Transverse colon (tissue), 4 donors: ENCODE results near the gene PACSIN1. TPM values are rescaled to one million over a fixed set of nuclear protein-coding genes. Genes with fewer than 3 reads are reported as not detected.

Experiments
- DNase-seq: peaks from one replicate; pipeline ENCODE4 v3.0.0-alpha.2; 2019
- H3K27ac ChIP-seq, 4 donors: fragments of 200-600 bp; sonication (generic); 2 replicates each; pipeline ENCODE4 v1.5.1; 2016 to 2018; ENCODE audit warnings: inconsistent platforms in 4 of 4
- H3K27me3 ChIP-seq: fragments of 200-600 bp; sonication (generic); 2 replicates; pipeline ENCODE4 v1.5.1; 2017; ENCODE audit warnings: inconsistent platforms
- H3K36me3 ChIP-seq, 4 donors: fragments of 200-600 bp; sonication (generic); 2 replicates each; pipeline ENCODE4 v1.5.1; 2017 to 2019; ENCODE audit warnings: inconsistent platforms in 4 of 4
- H3K4me1 ChIP-seq, 4 donors: fragments of 200-600 bp; sonication (generic); 2 replicates each; pipeline ENCODE4 v1.5.1; 2017 to 2020; ENCODE audit warnings: inconsistent platforms in 4 of 4
- H3K4me3 ChIP-seq, 4 donors: fragments of 200-600 bp; sonication (generic); 1 replicate in 1 of 4; 2 replicates in 3 of 4; pipeline versions ENCODE4 v1.5.1 to v1.6.1; 2017 to 2019; ENCODE audit warnings: inconsistent platforms in 4 of 4
- H3K9me3 ChIP-seq, 2 donors: fragments of 200-600 bp; sonication (generic); 2 replicates each; pipeline ENCODE4 v1.5.1; 2017 to 2019; ENCODE audit warnings: inconsistent platforms in 2 of 2
- CTCF ChIP-seq, 5 experiments: fragments of 200-600 bp in 3 of 5; fragments of 450-650 bp in 2 of 5; sonication (generic) in 3 of 5; IDR thresholded peaks; 1 replicate in 2 of 5; 2 replicates in 3 of 5; pipeline ENCODE4 v1.5.1; 2016 to 2017; ENCODE audit warnings: antibody characterized with exemption in 5 of 5, inconsistent platforms in 3 of 5, mild to moderate bottlenecking in 2 of 5, moderate library complexity in 1 of 5
- EP300 ChIP-seq: sonication (generic); formaldehyde crosslinking; IDR thresholded peaks from one replicate; pipeline ENCODE4 v1.6.1; 2017; ENCODE audit warnings: antibody characterized with exemption, low read depth
- POLR2A ChIP-seq: fragments of 450-650 bp; IDR thresholded peaks from one replicate; pipeline ENCODE4 v1.6.1; 2016; ENCODE audit warnings: antibody characterized with exemption, mild to moderate bottlenecking, moderate library complexity
- POLR2AphosphoS5 ChIP-seq, 3 donors: sonication (generic); formaldehyde crosslinking; IDR thresholded peaks; one replicate each; pipeline ENCODE4 v1.6.1; 2016; ENCODE audit warnings: antibody characterized with exemption in 3 of 3
- WGBS, 2 donors: methylation state at CpG; one replicate each; pipeline ENCODE4 v1.1.5; 2018; ENCODE audit warnings: low coverage in 1 of 2; 5-methylcytosine and 5-hydroxymethylcytosine counted together
- in situ Hi-C, 4 donors: fragments of 200-750 bp; cut with MboI; loops; one replicate each; pipeline versions ENCODE4 v1.15.0 to v1.15.1; 2017; ENCODE audit warnings: low sequenced_read_pairs in 3 of 4, low pct_ligation_motif_present in 1 of 4, low pct_unique_long_range_greater_than_20kb in 1 of 4
- intact Hi-C: fragments of 100-400 bp; cut with DNase I; formaldehyde crosslinking; loops from one replicate; pipeline ENCODE4 v1.15.1; 2023; ENCODE audit warnings: low total_unique reads
- total RNA-seq, 4 donors: library from RNA; depleted of rRNA; stranded (reverse); fragments of >200 nt; gene quantifications; one replicate each; pipeline ENCODE4 v1.1.0, GENCODE V29; 2016

Gene PACSIN1
- total RNA-seq, 4 donors from 2014 or later = 0.27 to 1.9 TPM; not detected in 2

DNA sequence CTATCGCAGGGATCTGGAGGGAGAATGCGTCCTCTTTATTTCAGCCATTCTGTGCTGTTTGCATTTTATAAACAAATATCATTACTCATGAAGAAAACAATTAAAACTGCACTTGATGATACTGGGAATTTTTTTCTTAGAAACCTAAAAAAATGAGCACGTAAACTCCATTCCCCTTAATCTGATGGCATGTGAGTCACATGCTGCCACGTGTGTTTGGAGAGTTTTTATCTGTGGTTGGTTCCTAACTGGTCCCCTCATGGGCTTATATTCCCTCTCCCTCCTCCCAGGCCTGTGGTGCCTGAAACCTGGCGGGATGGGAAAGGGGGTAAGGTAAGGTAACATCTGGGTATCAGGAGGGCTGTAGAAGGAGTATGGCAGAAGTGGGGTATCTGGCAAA, 6.5 kb downstream of the PACSIN1 start:
- TF ChIP-seq CTCF (IDR thresholded peaks at IDR 0.05) (no peak), POLR2A (no peak), POLR2AphosphoS5 (IDR thresholded peaks at IDR 0.05) (no peak), EP300 (no peak)
- Histone ChIP-seq H3K27me3 (no peaks in the 10 kb centered on the region), H3K4me3 (no peak overlapping the region), H3K27ac (no peak overlapping the region), H3K9me3 (no peaks in the 10 kb centered on the region), H3K4me1 (no peaks in the 10 kb centered on the region), H3K36me3 (no peaks in the 10 kb centered on the region)
- intact Hi-C loops = no loop called here
- no peak for DNase-seq
- 87 to 100% methylated on average over 3 to 5 of the region's 5 CpGs for WGBS, 2 donors
- in situ Hi-C loops = loop anchor here in 3 of 4 donors (25.0 kb wide), 1 partner anchor 140 kb away; no protein-coding TSS in a partner anchor

GRCh38 chr6:34473967-34474366, 8.1 kb downstream of the PACSIN1 start:
- Histone ChIP-seq H3K9me3 (no peaks in the 10 kb centered on the region), H3K4me3 (no peak overlapping the region), H3K27me3 (no peaks in the 10 kb centered on the region), H3K4me1 (no peaks in the 10 kb centered on the region), H3K27ac (no peak overlapping the region), H3K36me3 (no peaks in the 10 kb centered on the region)
- no peak for DNase-seq
- TF ChIP-seq POLR2AphosphoS5 (IDR thresholded peaks at IDR 0.05) = no peak
- TF ChIP-seq EP300 = no peak
- no peak for TF ChIP-seq POLR2A
- TF ChIP-seq CTCF (IDR thresholded peaks at IDR 0.05) = no peak
- in situ Hi-C loops = loop anchor here in 3 of 4 donors (25.0 kb wide), 1 partner anchor 138 kb away; no protein-coding TSS in a partner anchor
- 71 to 86% methylated on average over 1 of the region's 1 CpG for WGBS, 2 donors
- intact Hi-C loops = no loop called here

DNA sequence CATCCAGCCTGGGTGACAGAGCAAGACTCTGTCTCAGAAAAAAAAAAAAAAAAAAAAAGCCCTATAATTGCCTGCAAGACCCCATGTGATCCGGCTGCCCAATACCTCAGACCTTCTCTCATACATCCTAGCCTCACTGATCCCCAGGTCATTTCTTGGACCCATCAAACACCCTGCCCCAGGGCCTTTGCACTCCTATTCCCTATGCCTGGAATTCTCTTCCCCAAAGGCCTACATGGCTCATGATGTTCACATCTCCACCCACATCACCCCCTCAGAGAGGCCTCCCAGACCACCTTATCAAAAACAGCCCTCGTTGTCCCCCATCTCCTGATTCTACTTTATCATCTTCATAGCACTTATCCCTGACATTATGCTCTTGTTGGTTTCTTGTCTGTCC, 8.9 kb downstream of the PACSIN1 start:
- TF ChIP-seq CTCF (IDR thresholded peaks at IDR 0.05) (no peak), EP300 (no peak), POLR2AphosphoS5 (IDR thresholded peaks at IDR 0.05) (no peak), POLR2A (no peak)
- Histone ChIP-seq H3K9me3 (no peaks in the 10 kb centered on the region), H3K27me3 (no peaks in the 10 kb centered on the region), H3K36me3 (no peaks in the 10 kb centered on the region), H3K4me1 (no peaks in the 10 kb centered on the region), H3K27ac (no peak overlapping the region), H3K4me3 (no peak overlapping the region)
- intact Hi-C loops (no loop called here), in situ Hi-C loops (loop anchor here in 3 of 4 donors (25.0 kb wide), 1 partner anchor 138 kb away; no protein-coding TSS in a partner anchor)
- DNase-seq = no peak
- 82 to 90% methylated on average over 2 of the region's 2 CpGs for WGBS, 2 donors

GRCh38 chr6:34475238-34475682, 9.4 kb downstream of the PACSIN1 start:
- no peak for DNase-seq
- Histone ChIP-seq H3K9me3 (no peaks in the 10 kb centered on the region), H3K36me3 (no peaks in the 10 kb centered on the region), H3K27me3 (no peaks in the 10 kb centered on the region), H3K4me3 (no peak overlapping the region), H3K4me1 (no peaks in the 10 kb centered on the region), H3K27ac (no peak overlapping the region)
- intact Hi-C loops = no loop called here
- in situ Hi-C loops = no loop called here
- 69% methylated on average over 4 of the region's 5 CpGs; no CpG with 5 or more reads in 1 of the 2 donors for WGBS, 2 donors
- TF ChIP-seq POLR2AphosphoS5 (IDR thresholded peaks at IDR 0.05) = no peak
- TF ChIP-seq EP300 = no peak
- TF ChIP-seq POLR2A = no peak
- TF ChIP-seq CTCF (IDR thresholded peaks at IDR 0.05) = no peak
